Measurements from ENCODE around the gene PRR18.

The PRR18 gene

DNA sequence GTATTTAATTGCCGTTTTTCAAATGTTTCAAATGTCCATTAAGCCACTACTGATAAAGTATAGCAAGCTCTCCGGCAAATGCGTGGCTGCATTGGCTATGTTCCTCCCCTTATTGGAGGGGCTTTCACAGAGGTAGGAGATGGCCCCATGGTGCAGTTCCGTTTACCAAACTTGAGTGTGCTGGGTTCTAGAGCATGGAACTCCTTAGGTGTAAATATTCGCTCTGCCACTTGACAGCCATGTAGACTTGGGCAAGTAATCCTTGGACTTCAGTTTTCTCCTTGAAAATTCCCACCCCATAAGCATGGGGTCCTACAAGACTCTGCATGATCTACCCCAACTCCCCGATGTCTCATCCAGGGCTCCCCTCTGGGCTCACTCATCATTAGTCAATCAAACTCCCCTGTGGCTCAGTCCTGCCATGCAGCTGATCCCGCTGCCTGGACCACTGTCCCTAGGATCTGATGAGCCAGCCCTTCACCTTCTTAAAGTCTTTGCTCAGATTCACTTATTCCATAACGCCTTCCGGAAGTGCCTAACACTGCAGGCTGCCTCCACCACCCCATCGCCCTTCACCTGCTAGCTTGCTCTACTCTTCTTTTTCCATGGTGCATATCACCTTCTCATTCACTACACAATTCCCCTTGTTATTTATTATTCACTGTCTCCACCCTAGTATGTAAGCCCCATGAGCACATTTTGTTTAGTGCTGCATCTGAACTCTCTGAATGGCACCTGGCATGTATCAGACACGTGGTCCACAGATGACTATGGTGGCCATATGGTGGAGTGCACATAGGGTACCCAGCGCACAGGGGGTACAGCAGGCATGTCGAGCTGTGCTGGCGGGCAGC is 18.8 kb downstream of the PRR18 start:
- DNase-seq (ENCODE audit: low read depth): no peak
- no peak for TF ChIP-seq CTCF (IDR thresholded peaks at IDR 0.05; ENCODE audit: insufficient read depth, low read depth, low read length, missing control alignments)
- H3K4me3 ChIP-seq (ENCODE audit: low read length): no peak overlapping the region

DNA sequence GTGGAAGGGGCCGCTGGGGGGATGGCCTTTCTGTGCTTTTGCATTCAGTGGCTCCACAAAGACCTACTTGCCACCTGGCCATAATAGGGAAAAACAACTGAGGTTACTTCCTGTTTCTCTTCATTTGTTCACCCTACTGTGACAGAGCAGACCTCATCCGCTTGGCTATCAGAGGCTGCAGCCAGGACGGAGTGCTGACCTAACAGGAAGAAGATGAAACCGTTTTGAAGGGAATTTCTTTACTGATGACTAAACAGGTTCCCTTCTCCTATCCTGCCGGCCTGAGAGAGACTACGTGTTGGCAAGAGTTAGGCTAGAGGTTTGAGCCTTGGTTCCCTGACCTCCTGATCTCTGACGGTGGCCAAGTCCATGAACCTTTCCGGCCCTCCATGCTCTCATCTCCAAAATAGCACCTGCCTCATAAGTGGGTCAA is 21.3 kb downstream of the PRR18 start:
- DNase-seq (ENCODE audit: low read depth): no peak
- H3K4me3 ChIP-seq (ENCODE audit: low read length): no peak overlapping the region
- TF ChIP-seq CTCF (IDR thresholded peaks at IDR 0.05; ENCODE audit: insufficient read depth, low read depth, low read length, missing control alignments): no peak

DNA sequence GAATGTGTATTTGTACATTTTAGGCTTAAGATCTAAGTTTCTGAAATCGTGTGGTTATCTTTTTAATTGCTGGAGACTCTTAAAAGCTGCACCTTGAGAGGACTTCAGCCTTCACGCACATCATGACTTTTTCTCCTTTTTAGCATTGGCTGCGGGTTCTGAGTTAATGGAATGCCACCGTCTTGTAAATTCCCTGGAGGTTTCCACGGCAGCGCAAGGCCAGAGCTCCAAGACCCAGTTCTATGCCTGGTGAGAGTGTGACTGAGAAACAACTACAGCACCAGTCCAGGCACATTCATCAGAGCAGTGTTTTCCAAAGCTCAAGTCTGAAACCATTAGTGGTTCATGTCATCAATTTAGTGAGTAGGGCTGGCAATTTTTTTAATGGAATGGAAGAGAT is 23.0 kb downstream of the PRR18 start:
- H3K4me3 ChIP-seq (ENCODE audit: low read length): no peak overlapping the region
- TF ChIP-seq CTCF (IDR thresholded peaks at IDR 0.05; ENCODE audit: insufficient read depth, low read depth, low read length, missing control alignments): no peak
- no peak for DNase-seq (ENCODE audit: low read depth)

GRCh38 chr6:166284640-166285039 is 23.6 kb downstream of the PRR18 start:
- no peak for TF ChIP-seq CTCF (IDR thresholded peaks at IDR 0.05; ENCODE audit: insufficient read depth, low read depth, low read length, missing control alignments)
- no peak overlapping the region for H3K4me3 ChIP-seq (ENCODE audit: low read length)

GRCh38 chr6:166282394-166283032 is 25.7 kb downstream of the PRR18 start:
- no peak for TF ChIP-seq CTCF (IDR thresholded peaks at IDR 0.05; ENCODE audit: insufficient read depth, low read depth, low read length, missing control alignments)
- no peak overlapping the region for H3K4me3 ChIP-seq (ENCODE audit: low read length)
- DNase-seq (ENCODE audit: low read depth): no peak

More at GRCh38 chr6:166284640-166285039, 23.6 kb downstream of the PRR18 start:
- no peak for DNase-seq (ENCODE audit: low read depth)

DNA sequence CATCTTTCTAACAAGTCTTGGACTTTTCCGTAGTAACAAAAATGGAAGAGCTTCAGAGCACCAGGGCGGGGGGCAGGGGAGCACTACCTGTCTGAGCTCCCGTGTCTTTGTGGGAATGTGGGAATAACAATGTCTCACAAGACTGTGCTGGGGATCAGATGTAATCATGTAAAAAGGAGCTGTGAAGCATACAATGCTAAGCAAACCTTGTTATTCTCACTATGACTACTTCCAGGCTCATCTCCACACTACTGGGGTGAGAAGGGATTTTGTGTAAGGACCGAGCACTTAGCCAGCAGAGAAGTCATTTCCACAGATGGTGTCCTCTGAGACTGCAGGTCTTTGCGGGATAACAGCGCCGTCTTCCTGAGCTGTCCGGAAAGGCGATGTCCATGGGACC is 27.1 kb downstream of the PRR18 start:
- no peak overlapping the region for H3K4me3 ChIP-seq (ENCODE audit: low read length)
- no peak for DNase-seq (ENCODE audit: low read depth)
- no peak for TF ChIP-seq CTCF (IDR thresholded peaks at IDR 0.05; ENCODE audit: insufficient read depth, low read depth, low read length, missing control alignments)
